Fibroblast of skin of left biceps (primary cell): Measurements from ENCODE around the gene OPN1MW.
"Not testable (repeated sequence)": the region's sequence is repeated elsewhere in the genome, so short reads cannot be mapped to it uniquely, and the experiment has no call there.

Experiments used
- DNase-seq, 2 experiments: peaks; one replicate each; pipeline ENCODE4 v3.0.0-alpha.2; 2013; ENCODE audit warnings: low read depth in 2 of 2

OPN1MW gene

DNA sequence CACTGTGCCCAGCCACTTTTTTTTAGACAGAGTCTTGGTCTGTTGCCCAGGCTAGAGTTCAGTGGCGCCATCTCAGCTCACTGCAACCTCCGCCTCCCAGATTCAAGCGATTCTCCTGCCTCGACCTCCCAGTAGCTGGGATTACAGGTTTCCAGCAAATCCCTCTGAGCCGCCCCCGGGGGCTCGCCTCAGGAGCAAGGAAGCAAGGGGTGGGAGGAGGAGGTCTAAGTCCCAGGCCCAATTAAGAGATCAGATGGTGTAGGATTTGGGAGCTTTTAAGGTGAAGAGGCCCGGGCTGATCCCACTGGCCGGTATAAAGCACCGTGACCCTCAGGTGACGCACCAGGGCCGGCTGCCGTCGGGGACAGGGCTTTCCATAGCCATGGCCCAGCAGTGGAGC is at the start of gene OPN1MW:
Gene OPN1MW (plus strand): TSS at position 301 of the 400 bp plus-strand sequence. CDS start 82 bp downstream, at position 383.
- DNase-seq, result not testable (repeated sequence)

DNA sequence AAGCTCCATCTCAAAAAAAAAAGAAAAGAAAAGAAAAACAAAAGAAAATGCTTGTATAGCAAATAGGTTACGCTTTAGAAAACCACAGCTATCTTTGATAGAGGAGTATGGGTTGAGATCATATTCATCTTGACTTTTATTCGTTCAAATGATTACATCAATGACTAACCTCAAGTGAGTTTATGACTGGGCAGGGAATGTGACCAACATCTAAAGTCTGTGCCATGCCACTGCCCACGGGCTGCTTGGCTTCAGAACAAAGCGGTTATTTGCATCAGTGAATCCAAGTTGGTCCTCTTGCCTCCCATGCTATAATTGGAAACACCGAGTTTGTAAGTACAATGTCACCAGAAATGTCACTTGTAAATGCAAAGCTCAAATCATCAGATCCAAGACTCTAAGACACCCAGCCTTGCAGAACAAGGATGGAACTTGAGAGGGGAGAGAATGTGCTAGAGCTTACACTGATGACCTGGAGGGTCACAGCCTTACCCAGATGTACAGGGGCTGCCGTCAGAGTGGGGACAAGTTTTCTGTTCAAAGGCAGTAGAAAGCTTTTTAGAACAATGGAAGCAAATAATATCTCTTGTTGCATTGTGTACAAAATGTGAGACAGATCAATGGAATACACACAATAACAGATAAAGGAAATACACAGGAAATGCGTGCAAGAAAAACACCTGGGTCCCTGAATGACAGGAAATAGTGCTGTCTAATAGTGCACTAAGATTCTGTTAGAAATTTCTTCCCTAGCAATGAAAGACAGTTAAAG is 46.8 kb upstream of the OPN1MW start:
- no peak for DNase-seq

DNA sequence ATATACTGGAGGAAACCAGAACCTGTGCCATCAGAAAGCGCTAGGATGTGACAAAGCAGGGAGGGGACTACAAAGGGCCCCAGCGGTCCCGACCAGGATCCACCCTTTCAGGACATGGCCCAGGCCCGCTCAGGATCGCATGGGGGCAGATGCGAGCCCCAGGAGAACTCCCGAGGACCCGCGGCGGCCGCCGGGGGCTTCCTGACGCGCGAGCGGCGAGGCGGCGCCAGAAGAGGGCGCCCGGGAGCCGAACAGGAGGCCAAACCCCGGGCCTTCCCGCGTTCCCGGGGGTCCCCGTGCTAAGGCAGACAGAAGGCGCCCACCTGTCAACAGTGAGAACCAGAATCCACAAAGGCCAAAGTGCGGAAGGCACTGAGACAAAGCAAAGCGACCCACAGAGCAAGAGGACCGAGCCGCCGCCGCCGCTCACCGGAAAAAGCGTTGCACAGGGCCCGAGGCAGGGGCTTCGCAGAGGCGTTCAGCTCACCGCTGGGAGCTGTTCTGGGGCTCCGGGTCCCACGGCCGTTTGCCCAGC is 45.7 kb upstream of the OPN1MW start:
- DNase-seq, result peak in 1 of 2 experiments; percentile 3

DNA sequence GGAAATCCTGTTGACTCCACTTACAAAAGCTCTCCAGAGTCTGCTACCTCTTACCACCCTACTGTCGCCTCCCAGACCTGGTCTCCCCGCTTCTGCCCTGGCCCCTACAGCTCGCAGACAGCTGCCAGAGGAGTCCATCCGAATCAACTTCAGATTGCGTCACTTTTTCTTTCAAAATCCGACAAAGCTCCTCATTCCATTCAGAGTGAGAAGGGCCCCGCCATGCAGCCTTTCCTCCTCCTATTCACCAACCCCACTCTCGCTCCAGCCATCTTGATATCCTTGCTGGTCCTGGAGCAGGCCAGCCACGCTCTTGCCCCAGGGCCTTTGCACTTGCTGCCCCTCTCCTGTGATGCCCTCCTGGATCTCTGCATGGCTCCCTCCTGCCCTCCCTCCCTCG is 43.5 kb upstream of the OPN1MW start:
- no peak for DNase-seq

DNA sequence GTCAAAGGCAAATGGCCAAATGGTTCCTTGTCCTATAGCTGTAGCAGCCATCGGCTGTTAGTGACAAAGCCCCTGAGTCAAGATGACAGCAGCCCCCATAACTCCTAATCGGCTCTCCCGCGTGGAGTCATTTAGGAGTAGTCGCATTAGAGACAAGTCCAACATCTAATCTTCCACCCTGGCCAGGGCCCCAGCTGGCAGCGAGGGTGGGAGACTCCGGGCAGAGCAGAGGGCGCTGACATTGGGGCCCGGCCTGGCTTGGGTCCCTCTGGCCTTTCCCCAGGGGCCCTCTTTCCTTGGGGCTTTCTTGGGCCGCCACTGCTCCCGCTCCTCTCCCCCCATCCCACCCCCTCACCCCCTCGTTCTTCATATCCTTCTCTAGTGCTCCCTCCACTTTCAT is 42.2 kb upstream of the OPN1MW start:
- no peak for DNase-seq

DNA sequence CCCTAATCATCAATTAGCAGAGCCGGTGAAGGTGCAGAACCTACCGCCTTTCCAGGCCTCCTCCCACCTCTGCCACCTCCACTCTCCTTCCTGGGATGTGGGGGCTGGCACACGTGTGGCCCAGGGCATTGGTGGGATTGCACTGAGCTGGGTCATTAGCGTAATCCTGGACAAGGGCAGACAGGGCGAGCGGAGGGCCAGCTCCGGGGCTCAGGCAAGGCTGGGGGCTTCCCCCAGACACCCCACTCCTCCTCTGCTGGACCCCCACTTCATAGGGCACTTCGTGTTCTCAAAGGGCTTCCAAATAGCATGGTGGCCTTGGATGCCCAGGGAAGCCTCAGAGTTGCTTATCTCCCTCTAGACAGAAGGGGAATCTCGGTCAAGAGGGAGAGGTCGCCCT is 41.7 kb upstream of the OPN1MW start:
- no peak for DNase-seq

DNA sequence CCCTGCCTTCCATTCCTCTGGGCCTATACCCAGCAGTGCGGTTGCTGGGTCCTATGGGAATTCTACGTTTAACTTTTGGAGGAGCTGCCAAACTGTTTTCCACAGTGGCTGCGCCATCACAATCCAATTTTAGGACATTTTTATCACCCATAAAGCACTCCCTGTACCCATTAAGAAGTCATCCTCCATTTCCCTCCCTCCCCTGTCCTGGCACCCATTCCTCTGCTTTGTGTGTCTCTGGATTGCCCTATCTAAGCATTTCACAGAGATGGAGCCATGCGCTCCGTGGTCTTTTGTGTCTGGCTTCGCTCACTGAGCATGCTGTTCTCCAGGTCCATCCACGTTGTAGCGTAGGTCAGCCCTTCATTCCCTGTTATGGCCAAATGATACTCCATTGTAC is 40.0 kb upstream of the OPN1MW start:
- no peak for DNase-seq

DNA sequence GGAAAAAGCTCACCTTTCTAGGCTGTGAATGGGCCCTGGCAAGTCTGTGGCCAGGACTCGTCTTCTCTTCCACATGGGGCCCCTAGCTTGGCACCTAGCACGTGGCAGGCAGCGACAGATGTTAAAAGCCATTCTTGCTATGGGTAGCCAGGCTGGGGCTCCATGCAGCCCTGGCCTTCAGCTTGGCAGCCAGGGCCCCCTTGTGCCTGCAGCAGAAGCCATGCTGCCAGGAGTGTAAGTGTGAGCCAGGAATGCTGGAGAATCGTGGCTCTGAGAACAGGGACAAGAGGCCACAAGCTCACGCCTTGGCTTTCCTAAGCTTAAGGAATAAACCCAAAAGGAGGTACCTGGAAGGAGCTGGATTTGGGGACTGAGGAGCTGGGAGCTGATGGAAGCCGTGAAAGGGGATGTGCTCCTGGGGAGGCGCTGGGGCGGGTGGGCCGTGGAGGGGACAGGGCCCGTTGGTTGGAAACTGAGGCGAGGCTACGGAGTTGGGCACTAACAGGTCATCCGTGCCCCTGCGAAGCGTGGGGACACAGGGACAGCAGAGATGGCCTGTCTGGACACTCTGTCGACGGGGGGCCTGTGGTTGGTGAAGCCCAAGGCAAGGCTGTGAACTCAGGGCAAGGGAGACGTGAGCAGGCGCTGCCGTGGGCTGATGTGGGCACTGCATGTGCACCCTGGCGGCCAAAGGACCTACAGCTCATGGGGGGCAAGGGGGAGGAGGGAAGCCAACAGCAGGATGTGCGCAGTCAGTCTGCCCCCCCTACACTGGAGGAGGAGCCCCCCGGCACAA is 39.2 kb upstream of the OPN1MW start:
- DNase-seq, result no peak

DNA sequence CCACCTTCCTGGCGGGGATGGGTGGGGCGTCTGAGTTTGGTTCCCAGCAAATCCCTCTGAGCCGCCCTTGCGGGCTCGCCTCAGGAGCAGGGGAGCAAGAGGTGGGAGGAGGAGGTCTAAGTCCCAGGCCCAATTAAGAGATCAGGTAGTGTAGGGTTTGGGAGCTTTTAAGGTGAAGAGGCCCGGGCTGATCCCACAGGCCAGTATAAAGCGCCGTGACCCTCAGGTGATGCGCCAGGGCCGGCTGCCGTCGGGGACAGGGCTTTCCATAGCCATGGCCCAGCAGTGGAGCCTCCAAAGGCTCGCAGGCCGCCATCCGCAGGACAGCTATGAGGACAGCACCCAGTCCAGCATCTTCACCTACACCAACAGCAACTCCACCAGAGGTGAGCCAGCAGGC is 38.4 kb upstream of the OPN1MW start, which contains the start of gene OPN1LW:
Gene OPN1LW (plus strand): TSS at position 234 of the 400 bp plus-strand sequence. CDS start 41 bp downstream, at position 275.
- DNase-seq, result not testable (repeated sequence)

DNA sequence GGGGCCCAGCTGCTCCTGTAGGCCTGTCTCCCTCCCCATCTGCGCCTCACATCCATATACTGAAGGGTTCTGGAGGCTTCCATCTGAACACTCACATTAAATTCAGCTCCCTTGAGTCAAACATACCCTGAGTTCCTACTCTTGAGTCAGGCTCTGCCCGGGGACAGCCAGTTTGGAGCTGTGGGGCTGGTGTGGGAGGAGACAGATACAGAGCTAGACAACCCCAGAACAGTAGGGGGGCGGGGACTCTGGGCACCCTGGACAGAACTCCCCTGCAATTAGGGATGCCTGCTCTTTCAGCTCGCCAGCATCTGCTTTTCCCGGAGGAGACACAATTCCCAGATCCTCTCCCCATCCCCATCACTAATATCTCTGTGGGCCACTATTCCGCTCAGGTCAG is 31.4 kb upstream of the OPN1MW start:
- DNase-seq, result not testable (repeated sequence)

DNA sequence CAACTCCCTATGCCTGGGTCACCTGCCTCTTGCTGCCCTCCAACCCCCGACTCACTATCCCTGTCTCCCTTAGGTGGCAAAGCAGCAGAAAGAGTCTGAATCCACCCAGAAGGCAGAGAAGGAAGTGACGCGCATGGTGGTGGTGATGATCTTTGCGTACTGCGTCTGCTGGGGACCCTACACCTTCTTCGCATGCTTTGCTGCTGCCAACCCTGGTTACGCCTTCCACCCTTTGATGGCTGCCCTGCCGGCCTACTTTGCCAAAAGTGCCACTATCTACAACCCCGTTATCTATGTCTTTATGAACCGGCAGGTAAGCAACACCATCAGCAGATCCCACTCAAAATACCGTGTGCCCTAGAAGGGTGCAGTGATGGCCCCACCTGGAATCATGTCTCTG is 26.2 kb upstream of the OPN1MW start:
- not testable (repeated sequence) for DNase-seq

DNA sequence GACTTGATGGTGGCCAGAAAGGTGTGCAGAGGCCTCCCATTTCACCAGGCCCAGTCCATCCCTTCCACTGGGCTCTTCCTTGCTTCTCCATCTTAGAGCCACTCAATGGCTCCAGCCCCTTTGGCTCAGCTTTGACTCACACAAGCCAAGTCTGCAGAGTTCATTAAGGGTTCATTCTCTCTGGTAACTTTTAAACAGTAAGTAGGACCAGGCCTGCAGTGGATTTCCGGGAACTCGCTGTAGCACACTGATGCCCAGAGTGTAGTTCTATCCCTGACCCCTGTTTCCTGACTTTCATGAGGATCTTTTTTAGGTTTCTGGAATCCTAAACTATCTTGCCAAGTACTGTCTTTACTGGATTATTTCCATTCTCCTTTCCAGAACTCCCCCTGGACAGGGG is 25.2 kb upstream of the OPN1MW start:
- not testable (repeated sequence) for DNase-seq

DNA sequence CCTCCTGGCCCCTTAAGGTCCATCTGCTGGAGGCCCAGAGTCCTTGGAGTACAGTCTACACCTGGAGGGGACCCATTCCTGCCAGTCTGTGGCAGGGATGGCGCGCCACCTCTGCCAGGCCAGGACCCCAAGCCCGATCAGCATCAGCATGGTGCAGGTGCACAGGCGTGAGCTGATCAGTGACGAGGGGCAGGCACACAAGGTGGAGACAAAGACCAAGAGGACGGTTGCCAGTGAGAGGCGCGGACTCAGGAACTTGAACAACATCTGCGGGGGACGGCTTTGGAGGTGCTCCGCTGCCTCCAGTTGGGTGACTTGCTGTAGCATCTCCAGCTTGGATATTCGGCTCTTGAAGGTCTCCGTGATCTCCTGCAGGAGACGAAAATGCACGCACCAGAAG is 23.1 kb upstream of the OPN1MW start:
- not testable (repeated sequence) for DNase-seq

DNA sequence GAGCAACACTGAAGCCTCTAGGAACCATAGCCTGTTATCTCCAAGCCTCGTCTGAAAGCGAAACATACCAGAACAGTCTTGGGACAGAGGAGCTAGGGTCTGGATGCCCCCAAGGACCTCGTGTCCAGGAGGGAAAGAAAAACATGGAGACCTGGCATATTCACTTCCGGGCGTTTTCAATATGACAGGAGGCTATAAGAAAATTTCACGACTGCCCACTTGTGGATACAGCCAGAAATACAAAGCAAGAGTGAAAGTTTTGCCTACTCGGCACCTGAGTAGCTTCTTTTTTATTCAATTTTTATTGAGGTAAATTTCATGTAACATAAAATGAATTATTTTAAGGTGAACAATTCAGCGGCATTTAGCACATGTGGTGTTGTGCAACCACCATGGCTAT is 17.5 kb upstream of the OPN1MW start:
- not testable (repeated sequence) for DNase-seq

DNA sequence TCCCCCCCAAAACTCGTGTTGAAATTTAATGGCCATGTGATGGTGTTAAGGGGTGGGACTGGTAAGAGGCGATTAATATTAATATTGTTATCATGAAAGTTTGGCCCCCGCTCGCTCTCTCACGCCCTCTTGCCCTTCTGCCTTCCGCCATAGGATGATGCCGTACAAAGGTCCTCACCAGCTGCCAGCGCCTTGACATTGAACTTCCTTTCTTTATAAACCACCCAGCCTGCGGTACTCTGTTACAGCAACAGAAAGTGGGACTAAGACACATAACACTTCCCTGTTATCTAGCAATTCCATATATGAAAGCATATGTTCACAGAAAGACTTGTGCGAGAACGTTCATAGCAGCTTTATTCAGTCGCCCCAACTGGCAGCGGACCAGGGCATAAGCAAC is 14.0 kb upstream of the OPN1MW start:
- DNase-seq, result not testable (repeated sequence)

DNA sequence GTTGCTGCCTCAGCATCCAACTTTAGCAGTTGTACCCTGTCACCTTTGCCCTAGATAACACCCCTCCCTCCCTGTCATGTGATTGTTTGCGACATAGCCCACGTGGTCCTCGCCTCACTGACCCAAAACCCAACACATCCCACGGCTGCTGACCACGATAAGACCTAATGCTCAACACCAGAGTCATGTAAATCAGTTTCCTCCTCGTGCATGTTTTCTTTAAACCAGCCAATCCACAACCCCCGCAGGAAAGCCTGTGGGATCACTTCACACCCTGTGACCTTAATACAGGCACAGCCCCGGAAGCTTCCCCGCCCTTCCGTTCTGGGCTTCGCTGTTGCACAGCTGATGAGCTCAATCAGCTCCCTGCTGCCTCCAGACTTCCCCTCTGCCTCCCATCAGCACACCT is 9.9 kb upstream of the OPN1MW start:
- DNase-seq, result not testable (repeated sequence)

DNA sequence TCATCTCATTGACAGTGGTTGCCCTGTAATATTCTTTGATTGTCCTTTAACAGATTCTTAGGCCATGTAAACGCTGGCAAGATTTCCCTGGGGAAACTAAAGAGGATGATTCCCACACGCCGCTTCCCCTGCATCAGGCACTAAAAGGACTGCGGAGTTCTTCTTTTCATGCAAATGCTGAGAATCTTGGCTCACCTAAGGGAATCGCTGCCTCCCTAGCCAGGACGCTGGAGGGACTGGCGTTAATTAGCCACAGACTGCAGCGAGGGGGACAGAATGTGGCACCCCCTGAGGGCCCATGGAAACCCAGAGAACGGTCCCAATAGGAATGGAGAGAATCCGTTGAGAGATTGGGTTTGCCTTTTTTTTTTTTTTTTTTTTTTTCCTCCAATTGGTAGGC is 8.0 kb upstream of the OPN1MW start:
- DNase-seq, result not testable (repeated sequence)

DNA sequence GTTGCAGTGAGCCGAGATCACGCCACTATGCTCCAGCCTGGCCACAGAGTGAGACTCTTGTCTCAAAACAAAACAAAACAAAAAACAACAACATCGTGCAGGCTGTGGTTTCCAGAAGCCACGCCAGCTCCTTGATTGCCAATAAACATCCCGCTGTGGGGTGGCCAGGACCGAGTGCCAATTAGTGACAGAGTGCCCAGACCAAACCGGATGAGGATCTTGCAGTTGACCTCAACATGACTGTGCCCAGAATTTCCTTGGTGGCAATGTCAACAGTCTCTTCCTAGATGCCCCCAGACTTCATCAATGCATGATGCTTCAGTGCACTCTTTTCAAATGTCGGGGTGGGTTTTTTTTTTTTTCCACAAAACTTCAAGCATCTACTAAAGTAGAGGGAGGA is 1.4 kb downstream of the OPN1MW start:
- not testable (repeated sequence) for DNase-seq

DNA sequence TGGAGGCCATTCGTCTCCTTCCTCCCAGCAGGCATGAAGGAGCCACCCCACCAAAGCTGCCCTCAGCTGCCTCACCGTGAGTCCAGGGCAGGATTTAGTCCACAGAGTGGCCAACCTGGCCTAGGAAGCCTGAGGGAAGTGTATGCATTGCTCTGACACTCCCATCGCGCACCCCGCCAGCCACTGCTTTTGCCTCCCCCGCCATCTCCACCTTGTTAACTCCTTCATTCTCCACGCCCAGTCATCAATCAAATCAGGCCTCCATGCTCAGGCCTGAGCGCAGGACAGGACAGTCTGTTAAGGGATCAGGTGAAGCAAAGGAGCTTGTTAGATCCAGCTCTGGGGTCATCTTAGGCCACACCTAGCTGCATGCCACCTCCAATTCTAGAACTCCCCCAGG is 10.4 kb downstream of the OPN1MW start:
- DNase-seq, result not testable (repeated sequence)

DNA sequence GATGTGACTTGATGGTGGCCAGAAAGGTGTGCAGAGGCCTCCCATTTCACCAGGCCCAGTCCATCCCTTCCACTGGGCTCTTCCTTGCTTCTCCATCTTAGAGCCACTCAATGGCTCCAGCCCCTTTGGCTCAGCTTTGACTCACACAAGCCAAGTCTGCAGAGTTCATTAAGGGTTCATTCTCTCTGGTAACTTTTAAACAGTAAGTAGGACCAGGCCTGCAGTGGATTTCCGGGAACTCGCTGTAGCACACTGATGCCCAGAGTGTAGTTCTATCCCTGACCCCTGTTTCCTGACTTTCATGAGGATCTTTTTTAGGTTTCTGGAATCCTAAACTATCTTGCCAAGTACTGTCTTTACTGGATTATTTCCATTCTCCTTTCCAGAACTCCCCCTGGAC is 11.9 kb downstream of the OPN1MW start:
- not testable (repeated sequence) for DNase-seq

DNA sequence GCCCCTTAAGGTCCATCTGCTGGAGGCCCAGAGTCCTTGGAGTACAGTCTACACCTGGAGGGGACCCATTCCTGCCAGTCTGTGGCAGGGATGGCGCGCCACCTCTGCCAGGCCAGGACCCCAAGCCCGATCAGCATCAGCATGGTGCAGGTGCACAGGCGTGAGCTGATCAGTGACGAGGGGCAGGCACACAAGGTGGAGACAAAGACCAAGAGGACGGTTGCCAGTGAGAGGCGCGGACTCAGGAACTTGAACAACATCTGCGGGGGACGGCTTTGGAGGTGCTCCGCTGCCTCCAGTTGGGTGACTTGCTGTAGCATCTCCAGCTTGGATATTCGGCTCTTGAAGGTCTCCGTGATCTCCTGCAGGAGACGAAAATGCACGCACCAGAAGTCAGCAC is 14.1 kb downstream of the OPN1MW start:
- not testable (repeated sequence) for DNase-seq

DNA sequence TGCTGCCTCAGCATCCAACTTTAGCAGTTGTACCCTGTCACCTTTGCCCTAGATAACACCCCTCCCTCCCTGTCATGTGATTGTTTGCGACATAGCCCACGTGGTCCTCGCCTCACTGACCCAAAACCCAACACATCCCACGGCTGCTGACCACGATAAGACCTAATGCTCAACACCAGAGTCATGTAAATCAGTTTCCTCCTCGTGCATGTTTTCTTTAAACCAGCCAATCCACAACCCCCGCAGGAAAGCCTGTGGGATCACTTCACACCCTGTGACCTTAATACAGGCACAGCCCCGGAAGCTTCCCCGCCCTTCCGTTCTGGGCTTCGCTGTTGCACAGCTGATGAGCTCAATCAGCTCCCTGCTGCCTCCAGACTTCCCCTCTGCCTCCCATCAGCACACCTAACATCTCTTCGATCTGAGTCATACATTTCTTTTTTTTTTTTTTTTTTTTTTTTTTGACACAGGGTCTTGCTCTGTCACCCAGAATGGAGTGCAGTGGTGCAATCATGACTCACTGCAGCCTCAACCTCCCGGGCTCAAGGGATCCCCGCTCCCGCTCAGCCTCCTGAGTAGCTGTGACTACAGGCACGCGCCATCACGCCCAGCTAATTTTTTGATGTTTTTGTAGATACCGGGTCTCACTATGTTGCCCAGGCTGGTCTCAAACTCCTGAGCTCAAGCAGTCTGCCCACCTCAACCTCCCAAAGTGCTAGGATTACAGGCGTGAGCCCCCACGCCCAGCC is 27.4 kb downstream of the OPN1MW start:
- not testable (repeated sequence) for DNase-seq
